Activated naive CD4-positive, alpha-beta T cell treated with Interleukin-2 at 50 U/mL for 16 hours (primary cell): ENCODE data around the gene FAM98C.

ENCODE experiments used
- DNase-seq: peaks from one replicate; pipeline ENCODE4 v3.0.0-alpha.2; 2020

The FAM98C gene

DNA sequence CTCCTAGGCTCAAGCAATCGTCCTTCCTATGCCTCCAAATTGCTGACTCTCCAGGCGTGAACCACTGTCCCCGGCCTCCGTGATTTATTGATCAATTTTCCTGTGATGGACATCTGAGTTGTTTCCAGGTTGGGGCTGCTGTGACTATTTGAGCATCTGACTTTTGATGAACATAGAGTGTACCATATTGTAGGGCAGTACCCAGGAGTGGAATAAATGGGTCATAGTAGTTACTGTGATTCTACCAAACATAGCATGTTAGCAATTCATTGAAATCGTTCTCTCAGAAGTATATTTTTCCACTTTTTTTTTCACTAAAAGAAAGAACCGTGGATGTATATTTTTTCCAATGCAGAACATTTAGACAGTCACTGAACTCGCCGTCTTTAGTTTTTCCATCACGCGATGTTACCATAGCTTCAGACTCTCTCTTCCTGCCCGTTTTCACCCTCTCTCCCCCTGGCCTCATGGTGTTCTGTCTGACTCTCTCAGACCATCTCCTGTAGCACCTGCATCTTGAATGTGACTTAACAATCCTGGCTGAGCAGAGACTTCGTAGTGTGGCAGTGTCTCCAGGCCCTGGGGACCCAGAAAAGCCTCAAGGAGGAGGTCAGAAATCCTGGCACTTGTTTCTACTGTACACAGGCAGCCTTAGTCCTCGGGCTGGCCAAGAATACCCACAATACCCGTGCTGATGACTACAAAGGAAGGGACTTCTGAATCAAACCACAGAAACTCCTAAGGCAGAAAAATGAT lies 26.3 kb downstream of the FAM98C start:
- DNase-seq, result peak; percentile 53

DNA sequence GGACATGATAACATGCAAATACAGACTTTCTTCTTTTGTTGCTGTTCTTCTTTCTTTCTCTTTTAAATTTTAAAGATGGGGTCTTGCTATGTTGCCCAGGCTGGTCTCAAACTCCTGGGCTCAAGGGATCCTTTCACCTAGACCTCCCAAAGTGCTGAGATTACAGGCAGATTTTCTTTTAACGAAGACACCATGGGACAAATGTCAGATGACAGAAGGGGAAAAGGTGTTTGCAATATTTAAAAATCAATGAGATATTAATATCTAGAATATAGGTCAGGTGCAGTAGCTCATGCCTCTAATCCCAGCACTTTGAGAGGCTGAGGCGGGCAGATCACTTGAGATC lies 26.9 kb downstream of the FAM98C start:
- DNase-seq, result no peak

GRCh38 chr19:38430931-38431330 lies 28.0 kb downstream of the FAM98C start:
- no peak for DNase-seq

DNA sequence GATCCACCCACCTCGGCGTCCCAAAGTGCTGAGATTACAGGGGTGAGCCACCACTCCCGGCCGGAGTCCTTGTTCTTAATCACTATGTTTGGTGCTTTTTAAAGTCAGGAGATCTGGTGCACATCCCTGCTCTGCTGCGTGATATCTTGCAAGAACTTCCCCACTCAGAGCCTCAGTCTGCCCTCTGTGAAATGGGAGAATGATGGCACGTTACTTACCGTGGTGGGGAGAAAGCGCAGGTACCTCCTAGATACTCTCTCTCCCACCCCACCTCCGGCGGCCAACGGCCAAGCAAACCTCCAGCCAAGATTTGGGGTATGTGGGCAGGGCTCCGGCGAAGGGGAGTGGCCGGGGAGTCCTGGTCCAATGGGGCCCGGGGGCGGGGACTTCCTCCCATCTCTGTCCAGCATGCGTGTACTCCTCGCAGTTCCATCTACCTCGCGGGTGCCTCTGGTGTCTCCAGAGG lies 30.4 kb downstream of the FAM98C start, which contains the start of gene RYR1:
Gene RYR1, plus strand, starts transcription at position 424 of the 466 bp plus-strand sequence. CDS start 139 bp downstream, outside the sequence.
- peak; percentile 69 for DNase-seq

DNA sequence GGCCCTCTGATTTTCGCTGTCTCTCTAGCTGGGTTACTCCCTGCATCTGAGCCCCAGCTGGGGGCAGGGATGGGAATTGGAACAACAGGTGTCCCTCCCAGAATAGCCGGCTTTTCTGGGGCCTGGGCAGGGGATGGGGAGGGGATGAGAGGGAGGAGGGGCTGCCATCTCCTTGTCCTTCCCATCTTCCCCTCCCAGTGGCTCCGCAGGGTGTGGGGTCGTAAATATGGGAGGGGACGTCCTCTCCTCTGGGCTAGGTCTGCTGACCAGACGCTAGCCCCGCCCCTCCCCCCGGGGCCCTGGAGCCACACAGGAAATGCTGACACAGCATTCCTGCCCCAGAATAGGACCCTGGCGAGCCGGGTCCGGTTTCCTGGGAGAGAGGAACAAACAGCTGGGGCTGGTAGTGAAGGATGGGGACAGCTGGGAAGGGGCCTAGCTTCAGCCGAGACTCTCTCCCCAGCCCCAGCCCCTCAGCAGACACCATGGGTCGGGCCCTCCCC lies 31.7 kb downstream of the FAM98C start:
- DNase-seq, result no peak

DNA sequence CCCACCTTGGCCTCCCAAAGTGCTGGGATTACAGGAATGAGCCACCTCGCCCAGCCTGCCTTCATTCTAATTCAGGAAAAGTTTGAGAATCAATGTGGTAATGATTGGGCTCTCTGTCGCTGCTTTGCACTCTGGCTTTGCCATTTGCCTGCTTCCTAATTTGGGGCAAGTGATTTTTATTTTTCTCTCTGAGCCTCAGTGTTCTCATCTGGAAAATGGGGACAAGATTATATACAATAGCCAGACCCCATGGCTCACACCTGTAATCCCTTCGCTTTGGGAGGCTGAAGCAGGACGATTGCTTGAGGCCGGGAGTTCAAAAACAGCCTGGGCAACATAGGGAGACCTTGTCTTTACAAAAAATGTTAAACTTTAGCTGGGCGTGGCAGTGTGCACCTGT lies 34.4 kb downstream of the FAM98C start:
- no peak for DNase-seq

GRCh38 chr19:38437917-38438316 lies 35.0 kb downstream of the FAM98C start:
- DNase-seq, result no peak

- no peak for DNase-seq
These were observed 37.7 kb downstream of the FAM98C start for GRCh38 chr19:38440592-38440991.

DNA sequence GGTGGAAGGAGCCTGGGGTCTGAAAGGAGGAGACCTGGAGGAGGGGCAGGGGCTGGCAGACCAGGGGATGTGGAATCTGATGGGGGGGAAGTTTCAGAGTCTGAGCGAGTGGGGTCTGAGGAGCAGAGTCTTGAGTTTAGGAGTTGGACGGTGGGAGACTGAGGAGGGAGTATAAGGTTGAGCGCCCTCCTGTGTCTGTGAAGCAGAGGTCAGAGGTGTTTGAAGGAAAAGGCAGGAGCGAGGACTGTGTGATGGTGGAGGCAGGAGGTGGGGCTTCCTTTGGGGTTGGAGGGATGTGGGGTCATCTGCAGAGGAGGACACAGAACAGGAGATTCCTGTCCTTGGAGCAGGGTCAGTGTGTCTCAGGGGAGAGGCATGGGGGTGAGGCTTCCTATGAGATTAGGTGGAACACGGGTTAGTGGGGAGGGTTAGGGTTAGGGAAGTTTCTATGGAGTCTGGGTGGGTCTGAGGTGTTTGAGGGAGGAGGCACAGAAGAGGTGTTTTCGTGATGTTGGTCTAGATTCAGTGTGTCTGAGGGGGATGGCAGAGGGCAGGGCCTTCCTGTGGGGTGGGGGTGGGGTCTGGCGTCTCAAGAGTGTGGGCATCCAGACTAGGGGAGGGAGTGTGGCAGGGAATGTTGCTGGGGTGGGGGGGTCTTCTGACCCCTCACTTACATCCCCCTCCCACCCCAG lies 38.9 kb downstream of the FAM98C start:
- no peak for DNase-seq

DNA sequence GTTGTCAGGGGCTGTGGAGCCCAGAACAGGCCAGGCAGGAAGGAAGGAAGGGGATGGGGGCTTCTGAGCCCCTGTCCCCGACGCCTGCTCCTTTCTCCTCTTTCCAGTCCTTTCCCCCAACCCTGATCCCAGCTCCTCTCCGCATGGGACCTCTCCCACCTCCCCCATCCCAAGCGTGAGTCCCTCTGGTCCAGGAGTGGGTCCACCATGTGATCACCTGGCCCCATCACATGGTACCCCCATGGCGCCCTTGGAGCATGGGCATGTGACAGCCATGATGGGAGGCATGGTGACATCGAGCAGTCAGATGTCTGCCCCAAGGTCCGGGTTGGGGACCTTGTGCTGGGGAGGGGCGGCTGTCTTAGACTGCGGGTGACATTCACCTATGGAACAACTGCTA lies 39.8 kb downstream of the FAM98C start:
- no peak for DNase-seq

GRCh38 chr19:38443458-38443999 lies 40.6 kb downstream of the FAM98C start:
- DNase-seq, result no peak

- DNase-seq, result no peak
These were observed 41.1 kb downstream of the FAM98C start for GRCh38 chr19:38444026-38444425.

DNA sequence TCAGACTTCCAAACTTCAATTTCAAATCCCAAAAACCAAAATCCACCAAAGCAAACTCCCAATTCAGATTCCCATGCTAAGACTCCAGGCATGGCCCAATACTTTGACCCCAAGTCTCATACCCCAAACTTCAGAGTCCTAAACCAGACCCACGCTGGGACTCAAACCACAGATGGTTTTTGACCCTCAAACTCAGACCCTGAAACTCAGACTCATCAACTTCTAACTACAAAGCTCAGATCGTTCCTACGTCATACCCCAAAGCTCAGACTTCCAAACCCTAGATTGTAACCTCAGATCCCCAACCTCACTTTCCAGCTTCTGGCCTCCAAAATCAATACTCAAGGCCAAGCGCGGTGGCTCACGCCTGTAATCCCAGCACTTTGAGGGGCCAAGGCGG lies 42.5 kb downstream of the FAM98C start:
- DNase-seq, result no peak

DNA sequence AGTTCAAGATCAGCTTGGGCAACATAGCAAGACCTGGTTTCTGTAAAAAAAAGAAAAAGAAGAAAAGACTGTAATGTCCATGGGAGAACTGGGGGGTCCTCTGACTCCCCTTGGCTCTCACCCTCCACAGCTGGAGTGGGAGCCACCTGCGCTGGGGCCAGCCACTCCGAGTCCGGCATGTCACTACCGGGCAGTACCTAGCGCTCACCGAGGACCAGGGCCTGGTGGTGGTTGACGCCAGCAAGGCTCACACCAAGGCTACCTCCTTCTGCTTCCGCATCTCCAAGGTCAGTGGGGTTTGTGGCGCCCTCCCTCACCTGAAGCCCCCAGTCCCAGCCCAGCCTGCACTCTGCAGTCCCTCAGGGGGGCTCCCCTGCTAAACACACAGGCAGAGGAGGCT lies 45.3 kb downstream of the FAM98C start:
- no peak for DNase-seq

GRCh38 chr19:38449518-38449917 lies 46.6 kb downstream of the FAM98C start:
- no peak for DNase-seq

- no peak for DNase-seq
These were observed 48.1 kb downstream of the FAM98C start for GRCh38 chr19:38451036-38451435.

- DNase-seq, result no peak
These were observed 48.7 kb downstream of the FAM98C start for GRCh38 chr19:38451629-38452028.

GRCh38 chr19:38452430-38453366 lies 49.8 kb downstream of the FAM98C start:
- DNase-seq, result no peak

GRCh38 chr19:38453596-38453995 lies 50.7 kb downstream of the FAM98C start:
- no peak for DNase-seq

DNA sequence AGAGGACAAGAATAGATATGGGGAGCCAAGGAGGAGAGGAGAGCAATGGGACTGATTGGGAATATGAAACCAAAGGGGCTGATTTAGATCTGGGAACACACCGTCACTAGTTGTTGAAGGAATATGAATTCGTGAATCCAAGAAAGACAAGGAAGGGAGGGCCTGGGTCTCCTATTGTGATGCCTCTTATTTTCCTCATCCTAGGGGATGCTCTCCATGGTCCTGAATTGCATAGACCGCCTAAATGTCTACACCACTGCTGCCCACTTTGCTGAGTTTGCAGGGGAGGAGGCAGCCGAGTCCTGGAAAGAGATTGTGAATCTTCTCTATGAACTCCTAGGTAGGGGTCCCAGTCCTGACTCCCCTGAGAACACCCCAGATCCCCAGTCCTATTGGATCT lies 52.1 kb downstream of the FAM98C start:
- DNase-seq, result no peak

- no peak for DNase-seq
These were observed 54.3 kb downstream of the FAM98C start for GRCh38 chr19:38457202-38457601.

DNA sequence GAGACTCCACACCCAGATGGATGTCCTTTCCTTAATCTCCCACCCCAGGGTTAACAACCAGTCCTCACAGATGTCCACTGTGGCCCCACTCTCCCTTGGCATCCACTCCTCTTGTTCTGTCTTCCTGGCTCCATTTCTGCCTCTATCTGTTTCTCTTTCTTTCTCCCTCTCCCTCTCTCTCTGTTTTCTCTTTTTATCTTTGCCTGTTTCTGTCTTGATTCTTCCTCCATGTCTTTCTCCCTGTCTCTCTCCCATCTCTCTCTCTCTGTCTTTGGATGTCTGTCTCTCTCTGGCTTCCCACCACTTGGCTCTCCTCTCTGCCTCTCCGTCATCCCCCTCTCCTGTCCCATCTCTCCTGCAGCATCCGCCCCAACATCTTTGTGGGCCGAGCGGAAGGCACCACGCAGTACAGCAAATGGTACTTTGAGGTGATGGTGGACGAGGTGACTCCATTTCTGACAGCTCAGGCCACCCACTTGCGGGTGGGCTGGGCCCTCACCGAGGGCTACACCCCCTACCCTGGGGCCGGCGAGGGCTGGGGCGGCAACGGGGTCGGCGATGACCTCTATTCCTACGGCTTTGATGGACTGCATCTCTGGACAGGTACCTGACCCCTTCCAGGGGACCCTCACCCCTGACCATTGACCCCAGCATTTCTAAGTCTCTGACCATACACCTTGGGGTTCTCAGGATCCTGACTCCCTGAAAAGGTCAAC lies 55.0 kb downstream of the FAM98C start:
- DNase-seq, result no peak
